GM23338 (cell line): Measurements from ENCODE around the gene DLL4.

Experiments
- CTCF ChIP-seq, 2 experiments: fragments of 200-600 bp in 1 of 2; sonication (generic) in 1 of 2; conservative IDR thresholded peaks; 2 replicates each; pipeline versions ENCODE4 v1.5.1 to v1.6.1; 2016 to 2017; ENCODE audit warnings: antibody characterized with exemption in 2 of 2, low read depth in 2 of 2, mild to moderate bottlenecking in 2 of 2, moderate library complexity in 1 of 2
- TF ChIP-seq, protein P1 (sequence below): IDR thresholded peaks from 2 replicates; pipeline ENCODE4 v1.6.1; 2016; ENCODE audit warnings: antibody characterized with exemption

DNA sequence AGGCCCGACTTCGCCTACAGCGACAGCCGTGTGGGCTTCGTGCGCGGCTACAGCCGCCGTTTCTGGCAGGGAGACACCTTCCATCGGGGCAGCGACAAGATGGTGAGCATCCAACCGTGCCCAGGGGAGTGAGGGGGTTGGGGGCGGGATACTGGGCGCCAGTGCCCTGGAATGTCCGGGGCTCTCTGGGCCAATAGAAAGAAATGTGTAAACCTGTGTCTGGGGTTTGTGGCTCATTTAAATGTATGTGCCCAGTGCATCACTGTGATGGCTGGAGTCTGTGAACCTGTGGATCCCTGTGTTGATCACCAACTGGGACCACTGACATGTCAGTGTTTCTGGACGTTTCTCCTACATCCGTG is 24.6 kb downstream of the DLL4 start:
- no peak for TF ChIP-seq CTCF (conservative IDR thresholded peaks at IDR 0.05; ENCODE audit: low read depth in 2 of 2)
- TF ChIP-seq, protein P1, sequence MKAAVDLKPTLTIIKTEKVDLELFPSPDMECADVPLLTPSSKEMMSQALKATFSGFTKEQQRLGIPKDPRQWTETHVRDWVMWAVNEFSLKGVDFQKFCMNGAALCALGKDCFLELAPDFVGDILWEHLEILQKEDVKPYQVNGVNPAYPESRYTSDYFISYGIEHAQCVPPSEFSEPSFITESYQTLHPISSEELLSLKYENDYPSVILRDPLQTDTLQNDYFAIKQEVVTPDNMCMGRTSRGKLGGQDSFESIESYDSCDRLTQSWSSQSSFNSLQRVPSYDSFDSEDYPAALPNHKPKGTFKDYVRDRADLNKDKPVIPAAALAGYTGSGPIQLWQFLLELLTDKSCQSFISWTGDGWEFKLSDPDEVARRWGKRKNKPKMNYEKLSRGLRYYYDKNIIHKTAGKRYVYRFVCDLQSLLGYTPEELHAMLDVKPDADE, result no peak
